Tracheal epithelial cell (primary cell): ENCODE data around the gene GNL3L. TPM values are rescaled to one million over a fixed set of nuclear protein-coding genes. Genes with fewer than 3 reads are reported as not detected.

Experiments used
- total RNA-seq: library from RNA; depleted of rRNA; stranded (reverse); fragments of >200 nt; gene quantifications from 2 replicates; pipeline ENCODE4 v1.2.1, GENCODE V29; 2014

The GNL3L gene, protein sequence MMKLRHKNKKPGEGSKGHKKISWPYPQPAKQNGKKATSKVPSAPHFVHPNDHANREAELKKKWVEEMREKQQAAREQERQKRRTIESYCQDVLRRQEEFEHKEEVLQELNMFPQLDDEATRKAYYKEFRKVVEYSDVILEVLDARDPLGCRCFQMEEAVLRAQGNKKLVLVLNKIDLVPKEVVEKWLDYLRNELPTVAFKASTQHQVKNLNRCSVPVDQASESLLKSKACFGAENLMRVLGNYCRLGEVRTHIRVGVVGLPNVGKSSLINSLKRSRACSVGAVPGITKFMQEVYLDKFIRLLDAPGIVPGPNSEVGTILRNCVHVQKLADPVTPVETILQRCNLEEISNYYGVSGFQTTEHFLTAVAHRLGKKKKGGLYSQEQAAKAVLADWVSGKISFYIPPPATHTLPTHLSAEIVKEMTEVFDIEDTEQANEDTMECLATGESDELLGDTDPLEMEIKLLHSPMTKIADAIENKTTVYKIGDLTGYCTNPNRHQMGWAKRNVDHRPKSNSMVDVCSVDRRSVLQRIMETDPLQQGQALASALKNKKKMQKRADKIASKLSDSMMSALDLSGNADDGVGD
- total RNA-seq: 28.8 and 30.8 TPM in 2 replicates

GRCh38 chrX:54529552-54530356, at the start of gene GNL3L:
GNL3L (plus strand) TSS chrX:54530219; CDS start chrX:54532567, 2,348 bp downstream.

GRCh38 chrX:54495814-54496516, 34.1 kb upstream of the GNL3L start, which contains the start of gene FGD1:
FGD1 (minus strand) TSS chrX:54496234; CDS start chrX:54495432, 802 bp downstream.

Other genes starting within 250 kb of the GNL3L start
- gene WNK3, start 172.2 kb upstream of the GNL3L start, total RNA-seq: 1.3 and 1.4 TPM in 2 replicates
- gene TSR2, start 89.8 kb upstream of the GNL3L start, total RNA-seq: 5.8 and 6.0 TPM in 2 replicates
- gene FGD1, start 34.0 kb upstream of the GNL3L start, total RNA-seq: 2.7 and 2.8 TPM in 2 replicates